WTC11 (cell line): ENCODE measurements around the gene B3GNT9. TPM values are rescaled to one million over a fixed set of nuclear protein-coding genes. Genes with fewer than 3 reads are reported as not detected.

Source experiments
- CREM ChIP-seq: sonication (generic); formaldehyde crosslinking; IDR thresholded peaks from 2 replicates; pipeline ENCODE4 v1.8.1; 2022; ENCODE audit warnings: mild to moderate bottlenecking, missing genetic modification reagents, moderate library complexity
- ELF4 ChIP-seq: sonication (generic); formaldehyde crosslinking; IDR thresholded peaks from 2 replicates; pipeline ENCODE4 v1.8.1; 2022; ENCODE audit warnings: low read depth, mild to moderate bottlenecking, moderate library complexity, missing genetic modification reagents
- GABPB1 ChIP-seq: sonication (generic); formaldehyde crosslinking; IDR thresholded peaks from 2 replicates; pipeline ENCODE4 v1.8.1; 2023; ENCODE audit warnings: mild to moderate bottlenecking, missing genetic modification reagents
- IRF2 ChIP-seq: sonication (generic); formaldehyde crosslinking; IDR thresholded peaks from 2 replicates; pipeline ENCODE4 v1.8.0; 2022; ENCODE audit warnings: low read depth, missing genetic modification reagents, borderline replicate concordance
- KAT7 ChIP-seq: sonication (generic); formaldehyde crosslinking; IDR thresholded peaks from 2 replicates; pipeline ENCODE4 v1.8.1; 2023; ENCODE audit warnings: missing genetic modification reagents, mild to moderate bottlenecking, borderline replicate concordance
- MXD4 ChIP-seq: fragments of 250-450 bp; sonication (Bioruptor Pico); IDR thresholded peaks from 2 replicates; pipeline ENCODE4 v1.8.0; 2021; ENCODE audit warnings: mild to moderate bottlenecking, moderate library complexity, borderline replicate concordance
- NFYB ChIP-seq: sonication (generic); formaldehyde crosslinking; conservative IDR thresholded peaks from 2 replicates; pipeline ENCODE4 v1.8.0; 2022; ENCODE audit warnings: low read depth, missing genetic modification reagents
- NR2C2 ChIP-seq: sonication (generic); formaldehyde crosslinking; IDR thresholded peaks from 2 replicates; pipeline ENCODE4 v1.8.0; 2022; ENCODE audit warnings: mild to moderate bottlenecking, missing genetic modification reagents
- RORB ChIP-seq: fragments of 250-450 bp; sonication (Bioruptor Pico); IDR thresholded peaks from 2 replicates; pipeline ENCODE4 v1.9.0; 2021; ENCODE audit warnings: mild to moderate bottlenecking
- SMAD3 ChIP-seq: sonication (generic); formaldehyde crosslinking; IDR thresholded peaks from 2 replicates; pipeline ENCODE4 v1.8.0; 2022; ENCODE audit warnings: missing genetic modification reagents, mild to moderate bottlenecking, borderline replicate concordance
- SOX15 ChIP-seq: fragments of 250-450 bp; sonication (Bioruptor Pico); IDR thresholded peaks from 2 replicates; pipeline ENCODE4 v1.9.0; 2021; ENCODE audit warnings: mild to moderate bottlenecking
- ZNF121 ChIP-seq: sonication (generic); formaldehyde crosslinking; IDR thresholded peaks from 2 replicates; pipeline ENCODE4 v1.8.0; 2023; ENCODE audit warnings: missing genetic modification reagents
- ZNF416 ChIP-seq: fragments of 250-450 bp; sonication (Bioruptor Pico); IDR thresholded peaks from 2 replicates; pipeline ENCODE4 v1.9.0; 2021; ENCODE audit warnings: mild to moderate bottlenecking, inconsistent platforms
- total RNA-seq: library from RNA; stranded (reverse); gene quantifications from 3 replicates; pipeline ENCODE4 v1.2.3, GENCODE V29; 2021
- TF ChIP-seq, protein P1 (sequence below): sonication (generic); formaldehyde crosslinking; conservative IDR thresholded peaks from 2 replicates; pipeline ENCODE4 v1.8.1; 2022; ENCODE audit warnings: mild to moderate bottlenecking, missing genetic modification reagents
- TF ChIP-seq, protein P2 (sequence below): sonication (generic); formaldehyde crosslinking; IDR thresholded peaks from 2 replicates; pipeline ENCODE4 v1.8.1; 2023; ENCODE audit warnings: mild to moderate bottlenecking, missing genetic modification reagents
- TF ChIP-seq, protein P3 (sequence below): sonication (generic); formaldehyde crosslinking; conservative IDR thresholded peaks from 2 replicates; pipeline ENCODE4 v1.8.1; 2023; ENCODE audit warnings: mild to moderate bottlenecking, low read depth, missing genetic modification reagents, moderate library complexity
- TF ChIP-seq, protein P4 (sequence below): fragments of 250-450 bp; sonication (Bioruptor Pico); conservative IDR thresholded peaks from 2 replicates; pipeline ENCODE4 v1.9.0; 2021; ENCODE audit warnings: mild to moderate bottlenecking
- TF ChIP-seq, protein P5 (sequence below): sonication (generic); formaldehyde crosslinking; IDR thresholded peaks from 2 replicates; pipeline ENCODE4 v1.8.1; 2022; ENCODE audit warnings: low read depth, mild to moderate bottlenecking, moderate library complexity, missing genetic modification reagents, borderline replicate concordance
- TF ChIP-seq, protein P6 (sequence below): sonication (generic); formaldehyde crosslinking; IDR thresholded peaks from 2 replicates; pipeline ENCODE4 v1.8.1; 2022; ENCODE audit warnings: low read depth, missing genetic modification reagents, borderline replicate concordance
- TF ChIP-seq, protein P7 (sequence below): sonication (generic); formaldehyde crosslinking; IDR thresholded peaks from 2 replicates; pipeline ENCODE4 v1.8.1; 2022; ENCODE audit warnings: missing genetic modification reagents, borderline replicate concordance
- TF ChIP-seq, protein P8 (sequence below): fragments of 250-450 bp; sonication (Bioruptor Pico); IDR thresholded peaks from 2 replicates; pipeline ENCODE4 v1.9.0; 2021; ENCODE audit warnings: mild to moderate bottlenecking, borderline replicate concordance

B3GNT9 gene
- total RNA-seq, 1 experiment from 2014 or later = 6.4 TPM

DNA sequence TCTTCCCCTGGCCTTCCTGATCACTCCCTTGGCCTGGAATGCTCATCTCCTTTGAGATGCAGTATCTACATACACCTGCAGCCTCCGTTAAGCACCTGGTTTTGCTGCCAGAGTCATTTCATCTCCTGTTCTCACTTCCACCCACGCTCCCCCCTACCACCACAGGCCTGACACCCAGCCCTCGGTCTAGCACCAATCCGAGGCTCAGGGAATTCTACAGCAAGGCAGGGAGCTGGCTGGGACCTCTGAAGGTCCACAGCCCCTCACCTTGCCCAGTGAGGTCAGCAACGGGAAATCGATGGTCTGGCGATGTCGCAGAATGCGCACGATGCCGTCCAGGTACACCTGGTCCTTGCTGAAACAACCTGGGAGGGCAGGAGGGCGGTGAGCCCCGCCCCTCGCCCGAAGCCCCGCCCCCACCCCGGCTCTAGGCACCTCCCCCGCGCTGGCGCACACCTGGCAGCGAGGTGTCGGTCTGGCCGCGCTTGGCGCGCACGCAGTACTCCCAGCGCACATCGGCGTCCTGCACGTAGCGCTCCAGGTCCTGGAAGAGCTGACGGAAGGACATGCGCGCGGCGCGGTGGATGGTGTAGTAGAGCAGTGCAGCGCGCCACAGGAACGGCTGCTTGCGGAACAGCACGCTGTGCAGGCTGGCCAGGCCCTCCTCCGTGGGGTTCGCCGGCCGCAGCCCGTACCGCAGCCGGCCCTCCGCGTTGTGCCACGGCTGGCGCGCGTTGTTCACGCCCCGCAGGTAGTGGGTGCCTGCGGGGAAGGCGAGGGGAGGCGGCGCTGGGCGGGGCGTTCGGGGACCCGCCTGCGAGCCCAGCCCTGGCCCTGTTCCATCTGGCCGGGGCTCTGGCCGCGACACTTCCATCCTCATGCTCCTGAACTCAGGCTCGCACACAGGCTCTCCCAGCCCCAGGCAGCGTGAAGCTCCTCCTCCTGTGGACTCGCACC, 27.2 kb upstream of the B3GNT9 start (continued):
- TF ChIP-seq NFYB (CRISPR knock-in tag) (no peak), ELF4 (no peak), ZNF121 (CRISPR knock-in tag) (no peak; the same call in 1 of the 2 replicates), SMAD3 (no peak), ZNF416 (CRISPR knock-in tag) (no peak), SOX15 (CRISPR knock-in tag) (no peak), NR2C2 (CRISPR knock-in tag) (no peak), RORB (no peak), MXD4 (CRISPR knock-in tag) (no peak), KAT7 (CRISPR knock-in tag) (no peak), IRF2 (CRISPR knock-in tag) (no peak), CREM (CRISPR knock-in tag) (no peak), GABPB1 (CRISPR knock-in tag) (no peak)
- TF ChIP-seq, protein P1, sequence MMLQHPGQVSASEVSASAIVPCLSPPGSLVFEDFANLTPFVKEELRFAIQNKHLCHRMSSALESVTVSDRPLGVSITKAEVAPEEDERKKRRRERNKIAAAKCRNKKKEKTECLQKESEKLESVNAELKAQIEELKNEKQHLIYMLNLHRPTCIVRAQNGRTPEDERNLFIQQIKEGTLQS (CRISPR knock-in tag) = no peak
- TF ChIP-seq, protein P2, sequence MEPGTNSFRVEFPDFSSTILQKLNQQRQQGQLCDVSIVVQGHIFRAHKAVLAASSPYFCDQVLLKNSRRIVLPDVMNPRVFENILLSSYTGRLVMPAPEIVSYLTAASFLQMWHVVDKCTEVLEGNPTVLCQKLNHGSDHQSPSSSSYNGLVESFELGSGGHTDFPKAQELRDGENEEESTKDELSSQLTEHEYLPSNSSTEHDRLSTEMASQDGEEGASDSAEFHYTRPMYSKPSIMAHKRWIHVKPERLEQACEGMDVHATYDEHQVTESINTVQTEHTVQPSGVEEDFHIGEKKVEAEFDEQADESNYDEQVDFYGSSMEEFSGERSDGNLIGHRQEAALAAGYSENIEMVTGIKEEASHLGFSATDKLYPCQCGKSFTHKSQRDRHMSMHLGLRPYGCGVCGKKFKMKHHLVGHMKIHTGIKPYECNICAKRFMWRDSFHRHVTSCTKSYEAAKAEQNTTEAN (CRISPR knock-in tag) = peak; percentile 50; the same call in 1 of the 2 replicates
- TF ChIP-seq, protein P3, sequence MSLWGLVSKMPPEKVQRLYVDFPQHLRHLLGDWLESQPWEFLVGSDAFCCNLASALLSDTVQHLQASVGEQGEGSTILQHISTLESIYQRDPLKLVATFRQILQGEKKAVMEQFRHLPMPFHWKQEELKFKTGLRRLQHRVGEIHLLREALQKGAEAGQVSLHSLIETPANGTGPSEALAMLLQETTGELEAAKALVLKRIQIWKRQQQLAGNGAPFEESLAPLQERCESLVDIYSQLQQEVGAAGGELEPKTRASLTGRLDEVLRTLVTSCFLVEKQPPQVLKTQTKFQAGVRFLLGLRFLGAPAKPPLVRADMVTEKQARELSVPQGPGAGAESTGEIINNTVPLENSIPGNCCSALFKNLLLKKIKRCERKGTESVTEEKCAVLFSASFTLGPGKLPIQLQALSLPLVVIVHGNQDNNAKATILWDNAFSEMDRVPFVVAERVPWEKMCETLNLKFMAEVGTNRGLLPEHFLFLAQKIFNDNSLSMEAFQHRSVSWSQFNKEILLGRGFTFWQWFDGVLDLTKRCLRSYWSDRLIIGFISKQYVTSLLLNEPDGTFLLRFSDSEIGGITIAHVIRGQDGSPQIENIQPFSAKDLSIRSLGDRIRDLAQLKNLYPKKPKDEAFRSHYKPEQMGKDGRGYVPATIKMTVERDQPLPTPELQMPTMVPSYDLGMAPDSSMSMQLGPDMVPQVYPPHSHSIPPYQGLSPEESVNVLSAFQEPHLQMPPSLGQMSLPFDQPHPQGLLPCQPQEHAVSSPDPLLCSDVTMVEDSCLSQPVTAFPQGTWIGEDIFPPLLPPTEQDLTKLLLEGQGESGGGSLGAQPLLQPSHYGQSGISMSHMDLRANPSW (CRISPR knock-in tag) = no peak
- TF ChIP-seq, protein P4, sequence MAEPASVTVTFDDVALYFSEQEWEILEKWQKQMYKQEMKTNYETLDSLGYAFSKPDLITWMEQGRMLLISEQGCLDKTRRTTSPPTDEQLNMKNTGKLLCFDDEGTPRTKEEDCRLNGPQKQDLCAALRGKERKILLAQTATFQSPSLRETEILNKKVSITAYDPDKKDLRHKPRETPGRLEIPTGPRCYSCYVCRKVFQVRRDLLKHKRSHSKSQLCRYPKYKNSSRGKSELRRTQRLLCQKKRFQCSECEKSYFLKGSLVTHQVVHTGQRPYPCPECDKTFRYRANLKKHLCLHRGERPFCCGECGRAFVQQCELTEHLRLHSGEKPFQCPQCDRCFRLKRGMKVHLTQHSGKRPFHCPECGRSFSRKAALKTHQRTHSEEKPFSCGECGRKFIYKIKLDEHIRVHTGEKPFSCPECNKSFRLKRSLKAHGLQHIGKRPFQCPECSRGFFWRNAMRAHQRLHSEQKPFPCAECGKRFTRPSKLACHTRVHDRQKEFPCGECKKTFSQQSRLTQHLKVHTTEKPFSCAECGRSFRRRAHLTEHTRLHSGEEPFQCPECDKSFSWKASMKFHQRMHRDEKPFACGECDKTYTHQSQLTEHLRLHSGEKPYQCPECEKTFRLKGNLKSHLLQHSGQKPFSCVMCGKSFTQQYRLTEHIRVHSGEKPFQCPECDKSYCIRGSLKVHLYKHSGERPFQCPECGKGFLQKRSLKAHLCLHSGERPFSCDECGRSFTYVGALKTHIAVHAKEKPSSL (CRISPR knock-in tag) = no peak
- TF ChIP-seq, protein P5, sequence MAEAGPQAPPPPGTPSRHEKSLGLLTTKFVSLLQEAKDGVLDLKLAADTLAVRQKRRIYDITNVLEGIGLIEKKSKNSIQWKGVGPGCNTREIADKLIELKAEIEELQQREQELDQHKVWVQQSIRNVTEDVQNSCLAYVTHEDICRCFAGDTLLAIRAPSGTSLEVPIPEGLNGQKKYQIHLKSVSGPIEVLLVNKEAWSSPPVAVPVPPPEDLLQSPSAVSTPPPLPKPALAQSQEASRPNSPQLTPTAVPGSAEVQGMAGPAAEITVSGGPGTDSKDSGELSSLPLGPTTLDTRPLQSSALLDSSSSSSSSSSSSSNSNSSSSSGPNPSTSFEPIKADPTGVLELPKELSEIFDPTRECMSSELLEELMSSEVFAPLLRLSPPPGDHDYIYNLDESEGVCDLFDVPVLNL (CRISPR knock-in tag) = peak; percentile 57; the same call in 1 of the 2 replicates
- TF ChIP-seq, protein P6, sequence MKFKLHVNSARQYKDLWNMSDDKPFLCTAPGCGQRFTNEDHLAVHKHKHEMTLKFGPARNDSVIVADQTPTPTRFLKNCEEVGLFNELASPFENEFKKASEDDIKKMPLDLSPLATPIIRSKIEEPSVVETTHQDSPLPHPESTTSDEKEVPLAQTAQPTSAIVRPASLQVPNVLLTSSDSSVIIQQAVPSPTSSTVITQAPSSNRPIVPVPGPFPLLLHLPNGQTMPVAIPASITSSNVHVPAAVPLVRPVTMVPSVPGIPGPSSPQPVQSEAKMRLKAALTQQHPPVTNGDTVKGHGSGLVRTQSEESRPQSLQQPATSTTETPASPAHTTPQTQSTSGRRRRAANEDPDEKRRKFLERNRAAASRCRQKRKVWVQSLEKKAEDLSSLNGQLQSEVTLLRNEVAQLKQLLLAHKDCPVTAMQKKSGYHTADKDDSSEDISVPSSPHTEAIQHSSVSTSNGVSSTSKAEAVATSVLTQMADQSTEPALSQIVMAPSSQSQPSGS (CRISPR knock-in tag) = no peak
- TF ChIP-seq, protein P7, sequence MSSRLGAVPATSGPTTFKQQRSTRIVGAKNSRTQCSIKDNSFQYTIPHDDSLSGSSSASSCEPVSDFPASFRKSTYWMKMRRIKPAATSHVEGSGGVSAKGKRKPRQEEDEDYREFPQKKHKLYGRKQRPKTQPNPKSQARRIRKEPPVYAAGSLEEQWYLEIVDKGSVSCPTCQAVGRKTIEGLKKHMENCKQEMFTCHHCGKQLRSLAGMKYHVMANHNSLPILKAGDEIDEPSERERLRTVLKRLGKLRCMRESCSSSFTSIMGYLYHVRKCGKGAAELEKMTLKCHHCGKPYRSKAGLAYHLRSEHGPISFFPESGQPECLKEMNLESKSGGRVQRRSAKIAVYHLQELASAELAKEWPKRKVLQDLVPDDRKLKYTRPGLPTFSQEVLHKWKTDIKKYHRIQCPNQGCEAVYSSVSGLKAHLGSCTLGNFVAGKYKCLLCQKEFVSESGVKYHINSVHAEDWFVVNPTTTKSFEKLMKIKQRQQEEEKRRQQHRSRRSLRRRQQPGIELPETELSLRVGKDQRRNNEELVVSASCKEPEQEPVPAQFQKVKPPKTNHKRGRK (CRISPR knock-in tag) = no peak
- TF ChIP-seq, protein P8, sequence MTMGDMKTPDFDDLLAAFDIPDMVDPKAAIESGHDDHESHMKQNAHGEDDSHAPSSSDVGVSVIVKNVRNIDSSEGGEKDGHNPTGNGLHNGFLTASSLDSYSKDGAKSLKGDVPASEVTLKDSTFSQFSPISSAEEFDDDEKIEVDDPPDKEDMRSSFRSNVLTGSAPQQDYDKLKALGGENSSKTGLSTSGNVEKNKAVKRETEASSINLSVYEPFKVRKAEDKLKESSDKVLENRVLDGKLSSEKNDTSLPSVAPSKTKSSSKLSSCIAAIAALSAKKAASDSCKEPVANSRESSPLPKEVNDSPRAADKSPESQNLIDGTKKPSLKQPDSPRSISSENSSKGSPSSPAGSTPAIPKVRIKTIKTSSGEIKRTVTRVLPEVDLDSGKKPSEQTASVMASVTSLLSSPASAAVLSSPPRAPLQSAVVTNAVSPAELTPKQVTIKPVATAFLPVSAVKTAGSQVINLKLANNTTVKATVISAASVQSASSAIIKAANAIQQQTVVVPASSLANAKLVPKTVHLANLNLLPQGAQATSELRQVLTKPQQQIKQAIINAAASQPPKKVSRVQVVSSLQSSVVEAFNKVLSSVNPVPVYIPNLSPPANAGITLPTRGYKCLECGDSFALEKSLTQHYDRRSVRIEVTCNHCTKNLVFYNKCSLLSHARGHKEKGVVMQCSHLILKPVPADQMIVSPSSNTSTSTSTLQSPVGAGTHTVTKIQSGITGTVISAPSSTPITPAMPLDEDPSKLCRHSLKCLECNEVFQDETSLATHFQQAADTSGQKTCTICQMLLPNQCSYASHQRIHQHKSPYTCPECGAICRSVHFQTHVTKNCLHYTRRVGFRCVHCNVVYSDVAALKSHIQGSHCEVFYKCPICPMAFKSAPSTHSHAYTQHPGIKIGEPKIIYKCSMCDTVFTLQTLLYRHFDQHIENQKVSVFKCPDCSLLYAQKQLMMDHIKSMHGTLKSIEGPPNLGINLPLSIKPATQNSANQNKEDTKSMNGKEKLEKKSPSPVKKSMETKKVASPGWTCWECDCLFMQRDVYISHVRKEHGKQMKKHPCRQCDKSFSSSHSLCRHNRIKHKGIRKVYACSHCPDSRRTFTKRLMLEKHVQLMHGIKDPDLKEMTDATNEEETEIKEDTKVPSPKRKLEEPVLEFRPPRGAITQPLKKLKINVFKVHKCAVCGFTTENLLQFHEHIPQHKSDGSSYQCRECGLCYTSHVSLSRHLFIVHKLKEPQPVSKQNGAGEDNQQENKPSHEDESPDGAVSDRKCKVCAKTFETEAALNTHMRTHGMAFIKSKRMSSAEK (CRISPR knock-in tag) = no peak
